GM10847 (cell line): ENCODE data around the gene IMPDH2.

Experiments
- POLR2A ChIP-seq: IDR thresholded peaks from 2 replicates; pipeline ENCODE4 v1.6.1; 2011; ENCODE audit not compliant: insufficient read length; ENCODE audit errors: extremely low read depth

The IMPDH2 gene

DNA sequence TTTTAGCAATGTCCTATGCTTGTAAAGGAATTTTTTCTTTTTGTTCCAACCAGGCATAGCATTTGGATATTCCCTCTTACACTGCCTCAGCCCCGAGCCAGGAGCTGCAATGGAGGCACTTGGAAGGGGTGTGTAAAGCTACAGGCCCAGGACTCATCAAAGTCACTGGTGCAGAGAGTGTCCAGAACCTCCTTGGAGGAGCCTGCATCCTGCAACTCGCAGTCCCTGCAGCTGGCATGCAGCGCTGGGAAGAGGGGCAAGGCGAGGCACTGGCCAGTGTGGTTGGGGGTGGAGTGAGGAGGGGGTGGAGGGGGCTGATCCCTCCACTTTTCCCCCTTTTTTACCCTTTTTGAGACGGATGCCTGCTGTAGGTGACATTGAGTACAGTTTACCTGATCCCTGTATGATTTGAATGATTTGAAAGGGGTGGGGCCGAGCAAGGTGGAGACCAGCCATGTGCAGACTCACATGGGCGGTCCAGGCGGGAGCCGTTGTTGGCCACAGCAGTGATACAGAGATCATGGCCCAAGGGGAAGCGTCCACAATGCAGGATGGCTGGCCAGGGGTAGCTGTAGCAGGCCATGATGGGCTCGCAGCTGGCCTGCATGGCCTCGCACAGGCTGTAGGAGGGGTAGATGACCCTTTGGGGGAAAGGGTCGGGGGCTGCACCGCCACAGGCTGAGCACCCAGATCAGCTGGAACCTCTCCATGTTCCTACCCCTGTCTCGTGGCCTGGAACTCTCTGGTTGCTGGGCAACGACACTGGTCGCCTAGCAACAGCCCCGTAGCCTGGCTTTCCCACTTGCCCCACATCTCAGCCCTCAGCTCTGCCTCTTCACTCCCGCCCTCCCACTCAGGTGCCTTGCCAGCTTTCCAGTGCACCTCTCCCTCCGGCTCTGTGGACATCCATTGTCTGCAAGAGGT is 31.2 kb downstream of the IMPDH2 start:
- TF ChIP-seq POLR2A = no peak

DNA sequence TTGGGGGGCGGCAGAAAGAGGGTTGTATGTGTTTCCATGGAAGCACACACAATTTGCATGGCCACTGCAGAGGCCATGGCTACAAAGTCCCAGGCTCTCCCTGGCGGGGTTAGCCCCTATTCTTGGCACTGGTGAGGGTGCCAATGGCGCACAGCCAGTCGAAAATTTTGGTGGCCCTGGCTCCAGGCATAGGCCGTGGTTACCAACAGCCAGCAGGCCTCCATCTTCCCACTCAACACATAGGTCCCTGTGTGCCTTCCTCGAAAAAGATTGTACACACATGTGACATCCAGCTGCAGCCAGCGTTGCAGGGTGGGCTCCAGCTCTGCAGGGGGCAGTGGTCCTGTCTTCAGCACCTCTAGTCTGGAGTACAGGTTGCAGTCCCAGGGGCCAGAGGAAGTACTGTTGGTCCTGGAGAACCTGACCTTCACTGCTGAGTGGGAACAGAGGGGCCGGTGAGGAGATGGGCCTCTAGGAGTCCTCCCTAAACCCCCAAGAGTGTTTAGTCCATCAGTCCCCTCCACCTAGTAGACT is 32.0 kb downstream of the IMPDH2 start:
- TF ChIP-seq POLR2A = no peak

DNA sequence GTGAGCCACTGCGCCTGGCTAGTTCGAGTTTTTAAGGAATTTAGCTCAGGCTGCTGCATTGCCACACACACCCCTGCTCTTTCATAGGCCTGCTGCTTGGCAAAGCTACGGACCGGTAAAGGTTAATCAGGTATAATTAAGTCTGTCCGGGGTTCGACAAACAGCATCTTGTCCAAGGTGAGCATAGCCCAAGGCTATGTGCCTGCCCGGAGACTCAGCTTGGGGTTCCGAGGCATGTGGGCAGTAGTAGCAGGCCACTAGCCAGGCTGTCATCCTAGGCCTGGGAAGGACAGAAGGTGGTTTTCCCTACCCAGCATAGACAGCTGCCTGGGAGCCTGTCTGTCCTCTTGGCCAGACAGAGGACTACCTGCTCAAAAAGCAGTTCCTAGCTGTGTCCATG is 32.6 kb downstream of the IMPDH2 start:
- no peak for TF ChIP-seq POLR2A

DNA sequence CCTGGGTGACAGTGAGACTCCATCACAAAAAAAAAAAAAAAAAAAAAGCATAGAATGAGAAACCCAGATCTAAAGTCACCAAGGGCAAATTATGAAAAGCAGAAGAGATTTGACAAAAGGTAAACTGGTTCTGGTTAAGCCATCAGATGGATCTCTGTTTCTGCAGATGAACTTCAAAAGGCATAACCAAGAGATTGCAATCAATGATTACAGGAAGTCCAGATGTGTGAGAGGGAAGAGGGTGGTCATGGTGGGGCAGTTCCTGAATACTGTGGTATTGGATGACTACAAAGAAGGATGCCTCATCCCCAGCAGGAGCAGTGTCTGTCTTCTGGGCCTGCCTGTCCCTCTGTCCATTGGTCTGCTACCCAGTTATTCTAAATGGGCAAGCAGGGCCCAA is 35.4 kb downstream of the IMPDH2 start:
- no peak for TF ChIP-seq POLR2A

DNA sequence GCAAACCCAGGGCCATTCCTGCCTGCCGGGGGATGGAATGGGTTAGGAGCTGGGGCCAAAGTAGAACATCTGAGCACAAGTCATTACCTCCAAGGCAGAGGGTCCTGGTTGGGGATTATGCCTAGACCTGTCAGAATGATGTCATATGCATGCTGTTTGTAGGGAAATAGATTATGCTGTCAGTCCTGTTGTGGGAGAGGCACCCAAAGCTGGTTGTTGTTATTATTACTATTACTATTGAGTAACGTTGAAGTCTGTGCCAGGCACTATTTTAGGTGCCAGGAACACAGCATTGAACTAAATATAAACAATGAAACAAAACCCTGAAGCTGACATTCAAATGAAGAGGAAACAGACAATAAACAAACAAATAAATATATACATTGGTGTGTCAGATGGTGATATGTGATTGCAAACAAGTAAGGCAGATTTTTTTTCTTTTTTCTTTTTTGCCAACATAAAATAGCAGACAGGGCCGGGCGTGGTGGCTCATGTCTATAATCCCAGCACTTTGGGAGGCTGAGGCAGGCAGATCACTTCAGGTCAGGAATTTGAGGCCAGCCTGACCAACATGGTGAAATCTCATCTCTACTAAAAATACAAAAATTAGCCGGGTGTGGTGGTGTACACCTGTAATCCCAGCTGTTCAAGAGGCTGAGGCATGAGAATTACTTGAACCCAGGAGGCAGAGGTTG is 37.2 kb downstream of the IMPDH2 start:
- TF ChIP-seq POLR2A = no peak

DNA sequence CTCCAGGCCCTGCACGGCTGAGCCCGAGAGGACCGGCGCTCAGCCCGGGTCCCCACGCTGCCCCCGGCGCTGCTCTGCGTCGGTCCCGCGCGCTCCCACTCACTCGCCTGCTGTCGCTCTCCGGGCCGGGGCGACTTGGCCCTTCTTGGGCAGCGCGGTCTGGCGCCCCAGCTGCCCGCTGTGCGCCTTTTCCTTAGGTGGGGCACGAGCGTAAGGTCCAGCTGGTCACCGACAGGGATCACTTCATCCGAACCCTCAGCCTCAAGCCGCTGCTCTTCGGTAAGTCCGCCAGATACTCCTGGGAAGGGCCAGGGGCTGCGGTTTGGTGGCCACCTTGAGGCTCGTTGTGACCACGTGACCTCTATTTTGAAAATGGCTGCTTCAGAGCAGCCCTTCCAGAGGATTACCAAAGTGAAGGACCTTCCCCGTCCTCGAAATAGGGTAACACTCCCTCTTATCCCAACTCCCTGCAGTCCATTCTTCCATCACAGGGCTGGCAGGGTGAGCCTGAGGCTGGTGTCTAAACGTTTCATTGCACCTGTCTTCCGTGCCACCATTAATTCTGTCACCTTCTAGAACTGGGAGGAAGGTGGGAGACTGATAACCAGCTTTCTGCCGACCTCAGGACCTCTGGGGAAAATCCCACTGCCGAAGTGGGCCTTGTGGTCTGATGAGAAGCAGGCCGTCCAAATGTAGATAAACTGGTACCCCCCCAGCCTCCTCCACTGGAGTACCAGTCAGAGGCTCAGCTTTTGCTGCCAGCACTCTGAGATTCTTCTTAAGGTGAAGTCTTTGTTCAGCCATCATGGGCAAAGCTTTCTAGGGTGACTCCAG is 38.3 kb downstream of the IMPDH2 start:
- no peak for TF ChIP-seq POLR2A

DNA sequence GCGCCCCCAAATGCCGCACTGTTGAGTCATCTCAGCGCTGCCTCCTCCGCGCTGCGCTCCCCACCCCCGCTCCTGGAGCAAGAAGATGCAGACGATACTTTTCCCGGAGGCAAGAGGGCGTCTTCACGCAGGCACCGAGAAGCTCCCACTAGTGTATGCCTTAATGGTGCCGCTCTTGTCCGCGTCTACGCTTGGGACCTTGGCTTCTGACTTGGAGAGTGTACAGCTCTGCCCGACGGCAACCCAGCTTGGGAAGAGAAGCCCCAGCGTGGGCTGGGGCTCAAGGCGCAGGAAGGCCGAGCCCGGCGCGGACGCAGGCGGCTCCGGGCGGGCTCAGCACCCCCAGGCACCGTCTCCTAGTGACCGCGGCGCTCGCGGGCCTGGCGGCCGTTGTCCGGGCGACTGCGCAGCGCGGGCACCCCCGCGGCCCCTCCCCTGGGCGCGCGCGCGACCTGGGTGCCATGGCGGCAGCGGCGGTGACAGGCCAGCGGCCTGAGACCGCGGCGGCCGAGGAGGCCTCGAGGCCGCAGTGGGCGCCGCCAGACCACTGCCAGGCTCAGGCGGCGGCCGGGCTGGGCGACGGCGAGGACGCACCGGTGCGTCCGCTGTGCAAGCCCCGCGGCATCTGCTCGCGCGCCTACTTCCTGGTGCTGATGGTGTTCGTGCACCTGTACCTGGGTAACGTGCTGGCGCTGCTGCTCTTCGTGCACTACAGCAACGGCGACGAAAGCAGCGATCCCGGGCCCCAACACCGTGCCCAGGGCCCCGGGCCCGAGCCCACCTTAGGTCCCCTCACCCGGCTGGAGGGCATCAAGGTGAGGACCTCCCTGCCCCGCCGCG is 39.2 kb downstream of the IMPDH2 start, which contains the start of gene P4HTM:
Gene P4HTM, plus strand, starts transcription at position 446 of the 840 bp plus-strand sequence. Its CDS starts 16 bp downstream, at position 462.
- peak; percentile 33 for TF ChIP-seq POLR2A

DNA sequence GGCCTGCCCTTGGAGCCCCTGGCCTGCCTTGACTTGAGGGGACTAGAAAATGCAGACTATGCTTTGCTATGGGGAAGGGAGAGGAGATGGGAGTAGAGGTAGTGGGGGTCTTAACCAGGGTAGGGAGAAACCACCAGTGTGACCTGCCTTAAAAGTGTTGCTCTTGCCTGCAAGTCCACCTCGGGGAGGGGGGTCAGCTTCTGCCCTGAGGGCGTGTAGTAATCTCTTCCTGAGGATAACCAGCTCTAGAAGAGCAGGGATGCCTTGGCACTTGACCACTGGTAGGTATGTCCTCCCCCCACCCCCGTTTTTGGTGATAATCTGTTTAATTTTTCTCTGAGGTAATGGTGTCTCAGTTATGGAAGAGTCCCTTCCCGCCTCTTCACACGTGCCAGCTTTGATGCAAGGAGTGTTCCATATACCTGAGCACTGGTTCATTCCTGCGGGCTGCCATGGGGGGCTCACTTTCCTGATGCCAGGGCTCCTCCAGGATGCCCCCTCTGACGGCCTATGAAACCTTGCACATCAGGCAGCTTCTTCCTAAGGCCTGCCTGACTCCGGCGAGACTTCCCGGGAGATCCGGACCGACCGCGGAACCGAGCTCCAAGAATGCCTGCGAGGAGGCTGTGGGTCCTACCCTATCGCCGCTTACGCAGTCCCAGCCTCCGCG is 39.9 kb downstream of the IMPDH2 start:
- TF ChIP-seq POLR2A = no peak

DNA sequence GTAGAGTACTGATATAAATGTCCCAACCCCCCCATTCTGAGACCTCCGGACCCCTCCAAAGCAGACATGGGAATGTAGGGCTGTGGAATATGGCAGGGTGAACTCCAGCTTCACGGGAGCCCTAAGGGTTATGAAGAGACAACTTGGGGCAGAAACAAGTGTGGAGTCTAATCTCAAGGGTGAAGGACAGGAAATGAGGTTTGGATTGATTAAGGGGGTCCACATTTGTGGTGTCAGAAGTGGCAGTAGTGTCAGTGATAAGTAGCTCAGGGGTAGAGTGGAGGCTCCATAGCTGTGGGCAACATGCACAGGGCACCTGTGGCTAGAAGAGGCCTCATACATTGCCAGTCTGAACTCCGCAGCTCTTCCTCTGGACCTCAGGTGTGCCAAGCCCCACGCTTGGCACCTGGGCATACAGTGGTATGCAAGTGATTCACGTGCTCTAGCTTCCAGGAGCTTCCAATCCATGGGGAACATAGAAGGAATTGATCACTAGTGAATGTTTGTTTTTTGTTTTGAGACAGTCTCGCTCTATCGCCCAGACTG is 43.3 kb downstream of the IMPDH2 start:
- TF ChIP-seq POLR2A = no peak

DNA sequence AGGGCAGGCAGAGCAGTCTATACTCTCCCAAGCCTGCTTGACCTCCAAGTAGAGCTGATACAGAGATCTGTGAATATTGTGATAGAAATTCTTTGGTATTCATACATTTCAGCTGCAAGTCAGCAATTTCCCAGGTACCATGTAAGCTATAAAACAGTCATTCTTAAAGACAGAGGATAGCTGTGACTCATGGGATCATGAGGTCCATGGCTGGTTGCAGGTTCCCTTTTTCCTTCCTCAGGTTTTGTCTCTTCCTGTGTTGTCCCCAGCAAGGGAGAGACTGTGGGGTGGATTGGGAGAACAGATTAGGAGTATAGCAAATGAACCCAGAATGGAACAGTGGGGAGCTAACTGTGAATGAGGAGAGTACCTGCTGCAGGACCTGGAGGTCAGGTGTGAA is 44.5 kb downstream of the IMPDH2 start:
- no peak for TF ChIP-seq POLR2A

DNA sequence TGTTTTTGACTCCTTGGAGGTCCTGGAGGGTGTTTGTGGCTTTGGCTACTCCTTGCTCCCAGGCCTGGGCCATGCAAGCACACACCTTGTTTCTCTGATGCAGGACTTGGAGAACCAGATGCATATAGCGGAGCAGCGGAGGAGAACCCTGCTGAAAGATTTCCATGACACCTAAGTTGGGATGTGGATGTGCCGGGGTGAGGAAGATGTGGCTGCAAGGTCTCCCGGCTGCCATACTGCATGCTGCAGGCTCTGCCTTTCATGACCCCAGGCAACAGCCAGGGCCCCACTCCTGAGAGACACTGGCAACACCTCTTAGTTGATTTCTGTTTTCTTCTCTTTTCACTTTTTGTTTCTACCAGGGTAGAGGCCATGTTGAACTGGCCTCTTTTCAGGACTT is 46.1 kb downstream of the IMPDH2 start:
- no peak for TF ChIP-seq POLR2A

DNA sequence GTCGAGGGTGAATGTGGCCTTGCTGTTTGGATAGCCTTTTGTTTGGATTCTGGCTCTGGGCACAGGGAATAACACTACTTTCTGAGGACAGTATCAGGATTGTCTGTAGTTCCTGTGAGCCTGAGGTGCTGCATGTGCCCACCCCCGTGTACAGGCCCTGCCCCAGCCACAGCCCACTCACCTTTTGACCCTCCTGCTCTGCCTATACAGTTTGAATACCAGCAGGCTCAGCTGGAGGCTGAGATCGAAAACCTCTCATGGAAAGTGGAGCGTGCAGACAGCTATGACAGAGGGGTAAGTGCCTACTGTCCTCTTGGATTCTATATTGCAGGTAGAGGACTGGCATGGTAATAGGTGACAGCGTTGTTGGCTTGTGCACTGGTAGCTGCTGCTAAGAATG is 46.5 kb downstream of the IMPDH2 start:
- no peak for TF ChIP-seq POLR2A

DNA sequence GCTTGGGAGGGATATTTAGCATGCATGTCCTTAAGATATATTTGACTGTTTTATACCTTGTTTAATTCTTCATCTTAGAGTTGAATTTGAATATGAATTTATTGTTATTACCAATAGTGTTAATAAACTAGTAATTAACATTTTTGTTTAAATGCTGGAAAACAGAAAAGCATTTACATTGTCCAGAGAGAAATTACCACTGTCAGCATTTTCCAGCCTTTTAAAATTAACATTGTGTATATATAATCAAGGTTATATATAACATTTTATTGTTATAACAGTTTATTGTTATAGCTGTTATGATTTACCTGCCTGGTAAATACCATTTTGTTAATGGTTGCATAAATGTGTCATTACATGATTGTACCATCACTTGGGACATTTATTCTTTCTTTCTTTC is 47.2 kb downstream of the IMPDH2 start:
- TF ChIP-seq POLR2A = no peak
